ENCODE results near the gene ALPP. TPM values are rescaled to one million over a fixed set of nuclear protein-coding genes. Genes with fewer than 3 reads are reported as not detected.

Gene ALPP
- total RNA-seq, 1 experiment from 2014 or later, result 0.20 TPM

DNA sequence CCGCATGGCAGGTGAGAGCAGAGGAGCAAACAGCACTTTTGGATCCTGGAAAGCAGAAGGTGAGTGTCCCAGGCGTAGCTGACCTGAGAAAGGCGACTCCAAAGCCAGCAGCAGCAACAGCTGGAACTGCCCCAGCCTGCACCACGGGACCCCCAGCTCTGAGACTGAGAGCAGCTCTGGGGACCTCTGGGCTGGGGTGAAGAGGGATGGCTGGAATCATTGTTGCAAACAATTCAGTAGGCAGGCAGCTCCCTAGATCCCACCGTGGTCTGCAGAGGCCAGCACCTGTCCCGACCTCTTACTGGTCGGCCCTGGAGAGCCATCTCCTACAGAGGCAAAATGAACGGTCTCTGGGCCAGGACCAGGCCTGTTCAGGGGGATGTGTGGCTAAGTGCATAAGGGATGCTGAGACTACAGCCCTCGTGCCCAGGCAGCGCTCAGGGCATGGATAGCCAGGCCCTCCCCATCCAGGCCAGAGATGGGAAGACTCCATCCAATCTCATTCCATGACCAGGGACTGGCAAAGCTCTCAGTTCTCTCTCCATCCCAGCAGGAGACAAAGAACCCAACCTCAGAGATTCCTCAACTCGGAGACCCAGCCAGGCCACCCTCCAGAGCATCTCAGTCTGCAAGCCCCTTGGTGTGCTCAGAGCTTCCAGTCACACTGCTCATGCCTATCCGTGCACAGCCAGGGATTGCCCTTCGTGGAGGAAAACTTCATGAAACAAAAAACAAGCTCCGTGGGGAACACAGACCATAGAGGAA, 38.2 kb upstream of the ALPP start:
- Histone ChIP-seq H2BK15ac (ENCODE audit: low read depth, low read length) (no peak overlapping the region), H3K27me3 (ENCODE audit: insufficient read depth, low read length) (no peaks in the 10 kb centered on the region)
- H3K27ac Mint-ChIP-seq, result no peak overlapping the region; a peak in 1 of 7 replicates

More for the DNA sequence above, 38.2 kb upstream of the ALPP start:
- H3K9ac ChIP-seq (ENCODE audit: extremely low read depth, insufficient read length, low read length), result no peak overlapping the region
- no peak overlapping the region for H3K23ac ChIP-seq (ENCODE audit: insufficient read length, low read depth, low read length)
- no peaks in the 10 kb centered on the region for H3K23me2 ChIP-seq (ENCODE audit: insufficient read length, low read depth, low read length, poor library complexity, severe bottlenecking)
- no peaks in the 10 kb centered on the region for H3K79me1 ChIP-seq (ENCODE audit: insufficient read depth, low read depth, low read length, poor library complexity, severe bottlenecking)
- H3K9me3 ChIP-seq (ENCODE audit: control insufficient read depth, low read depth, low read length), result no peaks in the 10 kb centered on the region
- H2BK12ac ChIP-seq (ENCODE audit: insufficient read length, low read depth, low read length), result no peak overlapping the region
- Mint-ChIP-seq H3K4me3 (no peak overlapping the region), H3K27me3 (ENCODE audit: low read depth) (peaks cover 10% of the 10 kb centered on the region; the same call in 1 of the 2 replicates), H3K9me3 (peaks cover 0 to 8% of the 10 kb centered on the region in 2 experiments; a peak in 2 of 5 replicates), H3K36me3 (ENCODE audit: insufficient read depth in 1 of 3, low read depth in 3 of 3) (peaks cover 0 to 5% (median 3%) of the 10 kb centered on the region in 3 experiments; a peak in 3 of 7 replicates), H3K4me1 (peaks cover 2% of the 10 kb centered on the region in 2 experiments; a peak in 2 of 4 replicates)
- WGBS (ENCODE audit: extremely low coverage, insufficient read length, low lambda C conversion rate), result no CpG with 5 or more reads among the region's 14 CpGs
- no peak overlapping the region for H3K4ac ChIP-seq (ENCODE audit: low read depth, low read length)
- no peaks in the 10 kb centered on the region for H4K20me1 ChIP-seq (ENCODE audit: control insufficient read depth, insufficient read depth, insufficient read length)
- no peak overlapping the region for H2BK120ac ChIP-seq (ENCODE audit: low read depth, low read length, poor library complexity, severe bottlenecking)
- H3K56ac ChIP-seq (ENCODE audit: insufficient read length, low read depth, low read length), result no peak overlapping the region
- no peak overlapping the region for H4K91ac ChIP-seq (ENCODE audit: insufficient read length, low read depth, low read length)
- no peak for DNase-seq
- no peak overlapping the region for H4K5ac ChIP-seq (ENCODE audit: insufficient read length, low read depth, low read length)
- no peak overlapping the region for H3K4me2 ChIP-seq (ENCODE audit: insufficient read depth, insufficient read length, low read length)
- no peak overlapping the region for H2AFZ ChIP-seq (ENCODE audit: low read length)
- H2AK5ac ChIP-seq (ENCODE audit: insufficient read length, low read length), result no peak overlapping the region
- H3K4me1 ChIP-seq (ENCODE audit: insufficient read depth, low read length), result no peaks in the 10 kb centered on the region
- no peak for TF ChIP-seq CTCF (conservative IDR thresholded peaks at IDR 0.05)
- no peak overlapping the region for H3K18ac ChIP-seq (ENCODE audit: insufficient read length, low read depth, low read length)
- no peak overlapping the region for H3T11ph ChIP-seq (ENCODE audit: low read length)
- no peak overlapping the region for H2BK5ac ChIP-seq (ENCODE audit: insufficient read length, low read length)
- no peak overlapping the region for H3K14ac ChIP-seq (ENCODE audit: insufficient read depth, low read length)
- no peaks in the 10 kb centered on the region for H3K79me2 ChIP-seq (ENCODE audit: insufficient read depth, low read length)
- no peak overlapping the region for H4K8ac ChIP-seq (replicated peaks; ENCODE audit: insufficient read length, low read depth, low read length)
- no peak overlapping the region for H3K27ac ChIP-seq (ENCODE audit: insufficient read length, low read depth, low read length)
- H2BK20ac ChIP-seq (ENCODE audit: low read depth, low read length, poor library complexity, severe bottlenecking), result no peak overlapping the region

Data from H9 (cell line).